Measurements from ENCODE around the gene PDGFRB.

PDGFRB gene

DNA sequence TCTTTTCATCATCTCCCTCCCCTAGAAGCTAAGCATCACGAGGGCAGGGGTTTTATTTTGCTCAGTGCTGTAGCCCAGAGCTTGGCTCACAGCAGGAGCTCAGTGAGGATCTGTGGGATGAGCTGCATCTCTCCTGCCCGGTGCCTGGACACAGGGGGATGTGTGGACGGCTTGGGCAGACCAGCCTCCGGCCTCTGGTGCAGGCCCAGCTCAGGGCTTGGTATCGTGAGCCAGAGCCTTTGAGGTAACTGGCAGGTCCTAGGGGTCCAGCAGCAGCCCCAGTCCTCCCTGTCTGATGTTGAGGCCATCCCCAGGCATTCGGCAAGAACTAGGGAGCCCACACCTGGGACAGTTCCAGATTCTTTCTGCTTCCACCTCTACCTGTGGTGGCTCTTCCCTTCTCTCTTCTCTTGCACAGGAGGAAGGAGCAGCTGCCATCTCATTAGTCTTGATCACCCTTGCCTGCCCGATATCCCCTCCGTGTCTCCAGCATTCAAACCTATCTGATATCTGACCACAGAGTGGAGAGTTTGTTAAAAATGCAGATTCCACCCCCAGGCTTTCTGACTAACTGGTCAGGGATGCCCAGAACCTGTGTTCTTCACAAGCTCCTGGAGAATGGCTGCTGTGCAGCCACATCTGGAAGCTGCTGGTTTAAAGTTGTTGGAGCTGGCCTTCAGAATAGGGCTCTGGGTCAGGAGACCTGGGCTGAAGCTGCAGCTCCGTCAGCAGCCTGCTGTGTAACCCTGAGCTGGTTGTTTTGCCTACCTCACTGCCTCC lies 26.3 kb upstream of the PDGFRB start:
- no peak for DNase-seq

DNA sequence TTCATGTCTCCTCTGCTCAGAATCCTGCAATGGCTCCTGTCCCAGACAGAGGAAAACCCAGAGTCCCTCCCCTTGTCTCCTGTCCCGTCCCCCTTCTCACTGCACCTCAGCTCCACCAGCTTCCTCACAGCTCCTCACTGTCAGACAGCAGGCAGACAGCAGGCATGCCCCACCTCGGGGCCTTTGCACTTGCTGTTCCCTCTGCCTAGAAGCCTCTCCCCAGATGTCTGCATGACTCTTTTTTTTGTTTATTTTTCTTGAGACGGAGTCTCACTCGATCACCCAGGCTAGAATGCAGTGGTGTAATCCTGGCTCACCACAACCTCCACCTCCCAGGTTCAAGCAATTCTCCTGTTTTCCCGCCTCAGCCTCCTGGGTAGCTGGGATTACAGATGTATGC lies 25.4 kb upstream of the PDGFRB start:
- DNase-seq = peak; percentile 32

DNA sequence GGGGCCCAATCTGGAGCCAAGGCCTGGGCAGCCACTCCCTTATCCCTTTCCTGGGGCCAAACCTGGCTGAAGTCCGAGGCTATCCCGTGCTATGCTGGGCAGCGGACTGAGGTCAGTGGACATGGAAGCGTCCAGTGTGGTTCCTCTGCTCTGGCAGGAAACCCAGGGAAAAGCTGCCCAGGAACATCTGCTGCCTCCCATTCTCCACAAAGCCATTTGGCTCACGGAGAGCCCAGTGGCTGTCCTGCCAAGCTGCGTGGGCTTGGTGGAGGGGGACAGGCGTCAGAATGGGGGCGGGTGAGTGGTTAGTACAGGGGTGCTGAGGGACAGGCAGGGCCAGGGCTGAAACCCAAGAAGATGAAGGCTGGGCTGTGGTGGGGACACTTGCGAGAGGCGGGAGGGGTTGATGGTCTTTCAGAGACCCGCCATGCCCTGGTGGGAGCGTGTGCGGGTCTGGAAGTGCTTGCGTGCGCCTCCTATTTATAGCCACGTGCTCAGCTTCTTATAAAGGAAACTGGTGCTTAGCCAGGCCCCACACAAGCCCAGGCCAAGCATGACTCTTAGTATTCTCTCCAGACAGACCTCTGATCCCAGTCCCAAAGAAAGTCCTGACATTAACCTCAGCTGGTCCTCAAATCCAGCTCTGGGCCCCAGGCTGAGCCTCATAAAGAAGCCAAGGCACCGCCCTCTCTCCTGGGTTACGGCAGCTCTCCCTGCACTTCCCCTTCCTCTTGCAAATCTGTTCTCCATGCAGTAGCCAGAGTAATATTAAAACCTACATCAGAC lies 24.8 kb upstream of the PDGFRB start:
- no peak for DNase-seq

GRCh38 chr5:150179019-150179620 lies 23.5 kb upstream of the PDGFRB start:
- DNase-seq = no peak

GRCh38 chr5:150178262-150178661 lies 22.6 kb upstream of the PDGFRB start:
- DNase-seq = no peak

GRCh38 chr5:150177721-150178120 lies 22.1 kb upstream of the PDGFRB start:
- no peak for DNase-seq

- DNase-seq = no peak
Observed at GRCh38 chr5:150176745-150177477, 21.3 kb upstream of the PDGFRB start.

GRCh38 chr5:150175536-150175935 lies 19.9 kb upstream of the PDGFRB start:
- peak; percentile 50 for DNase-seq

DNA sequence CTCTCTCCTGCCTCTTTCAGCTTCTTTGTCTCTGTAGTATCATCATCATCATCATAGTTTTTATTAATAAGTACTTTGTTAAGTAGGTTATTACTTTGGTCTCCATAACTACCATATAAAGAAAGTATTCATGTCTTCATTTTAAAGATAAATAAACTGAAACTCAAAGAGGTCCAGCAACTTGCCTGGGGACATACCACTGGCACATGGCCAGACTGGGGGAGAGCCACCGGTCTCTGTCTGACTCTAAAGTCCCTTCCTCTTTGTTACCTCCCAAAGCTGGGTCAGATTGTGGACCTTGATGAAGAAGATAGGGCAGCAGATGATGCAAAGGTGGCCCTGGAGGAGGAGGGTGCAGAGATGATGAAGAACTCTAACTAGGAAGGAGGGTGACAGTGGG lies 19.4 kb upstream of the PDGFRB start:
- no peak for DNase-seq

DNA sequence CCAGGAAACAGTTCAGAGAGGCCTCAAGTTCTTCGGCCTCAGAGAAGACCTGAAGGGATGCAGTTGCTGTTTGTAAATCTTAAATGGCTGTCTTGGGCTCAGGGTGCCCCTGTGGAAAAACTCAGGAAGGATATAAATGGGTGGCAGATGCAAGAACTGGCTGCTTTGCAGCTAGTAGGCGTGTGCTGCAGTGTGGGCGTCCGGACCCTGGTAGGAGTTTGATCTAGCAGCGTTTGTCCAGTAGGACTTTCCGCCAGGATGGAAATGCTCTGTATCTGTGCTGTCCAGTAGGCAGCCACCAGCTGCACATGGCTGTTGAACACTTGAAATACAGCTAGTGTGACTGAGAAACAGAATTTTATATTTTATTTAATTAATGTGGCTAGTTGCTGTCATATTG lies 18.6 kb upstream of the PDGFRB start:
- no peak for DNase-seq

DNA sequence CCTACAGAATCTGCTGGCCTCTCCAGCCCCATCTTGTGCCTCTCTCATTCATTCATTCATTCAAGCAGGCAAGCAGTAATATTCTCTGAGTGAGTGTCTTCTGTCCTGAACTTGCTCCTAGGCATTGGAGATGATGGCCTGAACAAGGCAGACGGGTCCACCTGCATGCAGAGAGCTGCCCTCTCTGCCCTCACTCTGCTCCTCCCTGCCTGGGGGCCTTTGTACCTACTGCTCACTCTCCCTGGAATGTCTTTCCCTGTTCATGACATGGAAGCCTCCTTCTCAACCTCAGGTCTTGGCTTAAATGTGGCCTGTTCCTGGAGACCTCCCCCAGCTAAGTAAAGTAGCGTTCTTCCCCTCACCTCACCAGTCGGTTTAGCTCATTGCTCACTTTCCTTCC lies 17.5 kb upstream of the PDGFRB start:
- DNase-seq = no peak

- DNase-seq = no peak
Observed at GRCh38 chr5:150172556-150172955, 16.9 kb upstream of the PDGFRB start.

DNA sequence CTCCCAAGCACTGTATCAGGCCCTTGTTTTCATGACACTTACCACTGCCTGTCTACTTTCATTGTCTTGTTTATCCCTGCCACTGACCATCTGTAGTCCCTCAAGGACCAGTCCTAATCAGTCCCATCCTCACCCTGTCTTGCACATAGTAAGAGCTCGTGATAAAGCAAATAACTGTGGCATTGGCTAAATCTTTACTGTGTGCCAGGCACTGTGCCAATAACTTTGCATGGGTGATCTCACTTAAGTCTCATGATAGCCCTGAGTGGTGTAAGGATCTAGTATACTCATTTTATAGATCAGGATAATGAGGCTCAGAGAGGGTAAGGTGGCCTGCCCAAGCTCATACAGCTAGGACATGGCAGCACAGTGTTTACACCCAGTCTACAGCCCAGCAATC lies 16.5 kb upstream of the PDGFRB start:
- DNase-seq = no peak

DNA sequence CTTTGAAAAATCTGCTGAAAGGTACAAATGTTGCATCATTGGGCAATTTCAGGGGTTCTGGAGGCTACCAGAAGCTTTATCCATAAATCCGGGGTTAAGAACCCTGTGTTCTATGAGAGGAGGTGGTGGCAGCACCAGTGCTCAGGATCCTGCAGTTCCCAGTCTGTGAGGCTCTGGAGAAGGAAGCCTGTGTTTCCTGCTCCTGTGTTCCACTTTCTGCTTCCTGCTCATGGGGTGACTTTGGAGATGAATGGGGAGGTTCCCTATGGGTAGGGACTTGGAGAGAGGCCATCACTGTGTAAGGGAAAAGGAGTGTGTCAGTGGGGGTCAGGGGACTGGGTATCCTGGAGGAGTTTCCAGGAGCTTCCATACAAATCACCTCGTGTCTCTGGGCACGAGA lies 13.2 kb upstream of the PDGFRB start:
- DNase-seq = no peak

DNA sequence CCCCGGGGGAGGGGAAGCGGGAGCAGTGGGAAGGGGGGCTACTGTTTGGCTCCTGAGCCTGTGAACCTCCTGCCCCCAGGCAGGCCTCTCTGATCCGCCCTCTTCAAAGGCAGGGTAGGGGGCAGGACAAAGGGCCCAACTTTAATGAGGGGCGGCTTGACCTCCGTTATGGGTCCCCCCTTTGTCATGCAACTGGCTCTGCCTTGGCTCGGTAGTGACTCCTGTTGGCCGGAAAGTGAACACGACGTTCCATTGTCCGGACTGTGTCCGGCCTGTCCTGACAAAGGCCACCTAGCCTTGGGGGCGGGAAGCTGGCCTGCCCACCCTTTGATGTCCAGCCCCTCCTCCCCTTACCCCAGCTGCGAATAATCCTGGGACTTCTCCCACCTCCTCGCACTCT lies 12.3 kb upstream of the PDGFRB start:
- no peak for DNase-seq

DNA sequence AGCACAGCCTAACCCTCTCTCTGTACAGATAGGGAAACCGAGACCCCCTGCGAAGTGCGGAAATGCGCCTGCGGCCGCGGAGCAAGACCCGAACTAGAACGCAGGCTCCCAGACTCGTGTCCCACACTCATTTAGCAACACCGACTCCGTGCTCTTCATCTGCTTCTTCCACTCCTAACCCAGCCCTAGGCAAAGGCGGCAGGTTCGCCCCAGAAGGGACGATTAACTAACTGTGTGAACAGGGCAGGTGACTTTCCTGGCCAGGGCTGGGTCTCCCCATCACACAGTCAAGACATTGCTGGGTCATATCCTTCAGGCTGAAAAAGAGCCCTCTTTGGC lies 11.8 kb upstream of the PDGFRB start:
- DNase-seq = no peak

DNA sequence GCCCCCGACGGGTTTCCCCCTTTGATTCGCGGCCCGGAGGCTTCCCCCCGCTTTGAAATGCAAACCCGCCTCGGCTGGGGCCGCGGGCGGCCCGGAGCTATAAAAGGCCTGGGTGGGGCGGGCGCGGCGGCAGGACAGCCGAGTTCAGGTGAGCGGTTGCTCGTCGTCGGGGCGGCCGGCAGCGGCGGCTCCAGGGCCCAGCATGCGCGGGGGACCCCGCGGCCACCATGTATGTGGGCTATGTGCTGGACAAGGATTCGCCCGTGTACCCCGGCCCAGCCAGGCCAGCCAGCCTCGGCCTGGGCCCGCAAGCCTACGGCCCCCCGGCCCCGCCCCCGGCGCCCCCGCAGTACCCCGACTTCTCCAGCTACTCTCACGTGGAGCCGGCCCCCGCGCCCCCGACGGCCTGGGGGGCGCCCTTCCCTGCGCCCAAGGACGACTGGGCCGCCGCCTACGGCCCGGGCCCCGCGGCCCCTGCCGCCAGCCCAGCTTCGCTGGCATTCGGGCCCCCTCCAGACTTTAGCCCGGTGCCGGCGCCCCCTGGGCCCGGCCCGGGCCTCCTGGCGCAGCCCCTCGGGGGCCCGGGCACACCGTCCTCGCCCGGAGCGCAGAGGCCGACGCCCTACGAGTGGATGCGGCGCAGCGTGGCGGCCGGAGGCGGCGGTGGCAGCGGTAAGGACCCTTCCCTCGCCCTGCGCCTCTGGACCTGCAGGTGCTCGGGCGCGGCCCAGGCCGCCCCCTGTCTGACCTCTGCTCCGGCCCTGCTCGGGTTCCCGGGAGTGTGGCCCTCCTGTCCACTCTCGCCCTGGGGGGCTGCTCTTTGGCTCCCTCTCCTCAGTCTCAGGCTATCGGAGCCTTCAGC lies 11.2 kb upstream of the PDGFRB start, which contains the start of gene CDX1:
TSS of gene CDX1 (plus strand) at position 129 of the 862 bp plus-strand sequence. CDS start at position 228, 99 bp downstream.
- DNase-seq = no peak

- DNase-seq = no peak
Observed at GRCh38 chr5:150166037-150166649, 10.5 kb upstream of the PDGFRB start.

DNA sequence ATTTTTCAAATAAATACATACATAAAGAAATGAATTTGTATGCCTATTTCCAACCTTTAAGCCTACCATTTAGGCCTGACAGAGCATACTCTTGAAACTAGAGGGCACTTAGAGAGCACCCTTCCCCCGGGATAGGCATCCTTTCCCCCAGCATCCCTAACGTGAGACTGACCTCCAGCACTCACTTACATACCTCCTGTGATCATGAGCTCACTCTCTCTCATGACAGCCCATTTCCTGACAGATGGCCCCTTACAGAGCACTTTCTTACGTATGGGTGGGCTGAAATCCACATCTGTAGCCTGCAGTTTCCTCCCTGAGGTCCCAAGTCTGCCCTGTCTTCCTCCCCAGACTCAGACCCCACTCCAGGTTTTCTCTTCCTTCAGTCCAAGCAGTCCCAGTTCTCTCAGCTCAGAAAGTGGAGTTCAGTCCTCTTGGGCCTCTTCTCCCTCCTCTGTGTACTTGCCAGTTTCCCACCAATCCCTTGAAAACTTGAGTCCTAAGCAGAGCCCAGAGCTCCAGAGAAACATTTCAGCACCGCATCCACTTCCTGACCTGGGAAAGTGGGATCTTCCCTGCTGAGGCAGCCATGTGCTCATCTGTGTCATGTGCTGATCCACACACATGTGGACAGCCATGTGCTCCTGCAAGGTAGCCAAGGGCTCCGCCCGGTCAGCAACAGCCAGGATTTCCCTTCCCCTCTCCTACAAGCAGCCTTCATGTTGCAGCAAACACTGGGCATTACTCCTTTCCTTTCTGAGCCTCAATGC lies 8.8 kb upstream of the PDGFRB start:
- DNase-seq = no peak

DNA sequence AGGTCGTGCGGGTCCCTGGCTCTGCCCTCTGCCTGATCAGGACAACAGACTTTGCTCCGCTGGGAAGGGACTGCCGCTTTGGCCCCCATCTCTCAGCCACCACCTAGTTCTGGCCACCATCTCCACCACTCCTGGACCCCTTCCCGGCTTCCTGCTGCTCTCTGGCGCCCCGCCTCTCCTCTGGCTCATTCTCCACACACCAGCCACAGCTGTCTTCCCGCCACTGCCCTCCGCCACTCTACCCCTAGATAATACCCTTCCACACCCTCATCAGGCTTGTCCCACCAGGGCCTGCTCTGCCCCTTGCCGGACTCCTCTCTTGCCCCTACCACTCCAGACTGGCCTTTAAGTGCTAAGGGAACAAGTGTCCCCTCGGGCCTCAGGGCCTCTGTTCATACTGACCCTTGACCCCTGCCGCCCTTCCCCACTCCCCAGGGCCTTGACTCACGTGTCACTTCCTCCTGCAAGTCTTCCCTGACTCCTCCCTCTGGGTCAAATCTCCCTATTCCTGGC lies 8.0 kb upstream of the PDGFRB start:
- peak; percentile 33 for DNase-seq

DNA sequence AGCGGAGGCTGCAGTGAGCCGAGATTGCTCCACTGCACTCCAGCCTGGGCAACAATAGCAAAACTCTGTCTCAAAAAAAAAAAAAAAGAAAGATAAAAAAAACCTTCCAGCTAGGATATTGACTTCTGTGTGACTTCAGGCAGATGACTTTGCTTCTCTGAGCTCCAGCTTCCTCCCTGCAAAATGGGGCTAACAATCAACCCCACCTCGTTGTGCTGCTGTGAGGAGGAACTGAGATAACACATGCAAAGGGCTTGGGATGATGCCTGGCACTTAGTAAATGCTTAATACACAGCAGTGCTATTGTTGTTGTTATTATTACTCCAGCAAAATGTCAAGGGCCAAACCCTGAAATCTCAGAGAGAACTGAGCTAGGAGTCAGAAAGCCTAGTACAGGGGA lies 7.4 kb upstream of the PDGFRB start:
- no peak for DNase-seq
